PFSK-1 (cell line): ENCODE results near the gene UBE2QL1.

ENCODE experiments used
- FOXP2 ChIP-seq: optimal IDR thresholded peaks from 2 replicates; pipeline ENCODE3; 2011; ENCODE audit warnings: borderline replicate concordance, control low read depth, inconsistent platforms; ENCODE audit not compliant: insufficient read depth; ENCODE audit errors: extremely low read length, extremely low read depth
- POLR2AphosphoS5 ChIP-seq: IDR thresholded peaks from 2 replicates; pipeline ENCODE4 v1.6.1; 2012; ENCODE audit warnings: low read depth, mild to moderate bottlenecking, control low read depth, low read length, moderate library complexity
- SIN3A ChIP-seq: IDR thresholded peaks from 2 replicates; pipeline ENCODE4 v1.6.1; 2012; ENCODE audit warnings: mild to moderate bottlenecking, low read length, moderate library complexity, borderline replicate concordance; ENCODE audit not compliant: insufficient read depth
- TAF1 ChIP-seq: IDR thresholded peaks from 2 replicates; pipeline ENCODE4 v1.6.1; 2012; ENCODE audit warnings: low read length, control low read depth, borderline replicate concordance; ENCODE audit not compliant: insufficient read depth
- TF ChIP-seq, protein P1 (sequence below), 2 experiments: IDR thresholded peaks; 2 replicates each; pipeline versions ENCODE4 v1.6.1 to v1.8.0; 2011 to 2012; ENCODE audit warnings: low read depth in 2 of 2, low read length in 2 of 2, control low read depth in 1 of 2, inconsistent platforms in 1 of 2, mild to moderate bottlenecking in 1 of 2, moderate library complexity in 1 of 2; ENCODE audit not compliant: insufficient read depth in 1 of 2

Gene UBE2QL1

DNA sequence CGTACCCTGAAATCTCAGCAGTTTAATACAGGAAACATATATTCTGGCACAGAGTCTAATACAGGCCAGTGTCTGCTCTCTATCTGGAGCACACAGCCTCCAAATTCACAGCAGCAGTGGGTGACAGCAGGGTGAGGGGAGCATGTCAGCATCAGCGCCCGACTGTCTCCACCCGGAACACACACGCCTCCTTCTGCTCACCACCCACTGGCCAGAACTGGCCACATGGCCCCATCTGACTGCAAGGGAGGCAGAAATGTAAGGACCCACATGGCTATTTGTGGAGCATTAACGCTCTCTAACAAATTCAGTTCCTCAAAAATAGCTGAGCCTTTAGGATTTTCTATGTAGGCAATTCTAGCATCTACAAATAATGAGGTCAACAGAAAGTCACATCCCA, 24.6 kb downstream of the UBE2QL1 start:
- TF ChIP-seq FOXP2: no peak

DNA sequence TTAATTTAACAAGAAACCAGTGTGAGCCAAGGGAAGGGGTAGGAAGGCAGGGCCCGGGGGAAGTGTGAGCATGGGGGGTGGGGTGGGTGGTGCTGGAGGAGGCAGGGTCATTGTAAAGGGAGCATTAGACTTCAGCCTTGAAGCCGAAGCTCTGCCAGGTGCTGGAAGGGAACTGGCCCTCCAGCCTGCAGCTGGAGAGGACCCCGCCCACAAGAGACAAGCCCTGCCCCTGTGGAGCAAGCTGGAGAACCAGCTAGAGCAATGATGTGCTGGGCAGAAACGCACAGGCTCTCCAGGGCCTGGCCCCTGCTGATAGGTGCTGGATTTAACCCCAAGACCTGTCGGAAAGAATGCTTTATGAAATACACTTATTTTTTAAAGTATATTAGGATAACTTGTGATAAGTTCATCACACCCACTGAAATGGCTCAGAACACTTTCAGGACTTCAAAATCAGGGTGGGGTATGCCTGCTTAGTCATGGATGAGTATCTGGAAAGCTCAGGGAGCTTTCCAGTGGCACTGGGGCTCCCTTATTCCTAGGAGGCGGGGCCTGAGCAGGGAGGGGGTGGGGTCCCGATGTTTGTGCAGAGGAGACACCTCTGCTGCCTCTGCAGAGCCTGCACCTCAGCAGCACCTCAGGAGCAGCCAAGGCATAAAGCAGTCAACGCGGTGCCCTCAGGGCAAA, 27.1 kb downstream of the UBE2QL1 start:
- TF ChIP-seq FOXP2: no peak
- TF ChIP-seq POLR2AphosphoS5: no peak
- no peak for TF ChIP-seq SIN3A
- no peak for TF ChIP-seq TAF1
- TF ChIP-seq, protein P1, sequence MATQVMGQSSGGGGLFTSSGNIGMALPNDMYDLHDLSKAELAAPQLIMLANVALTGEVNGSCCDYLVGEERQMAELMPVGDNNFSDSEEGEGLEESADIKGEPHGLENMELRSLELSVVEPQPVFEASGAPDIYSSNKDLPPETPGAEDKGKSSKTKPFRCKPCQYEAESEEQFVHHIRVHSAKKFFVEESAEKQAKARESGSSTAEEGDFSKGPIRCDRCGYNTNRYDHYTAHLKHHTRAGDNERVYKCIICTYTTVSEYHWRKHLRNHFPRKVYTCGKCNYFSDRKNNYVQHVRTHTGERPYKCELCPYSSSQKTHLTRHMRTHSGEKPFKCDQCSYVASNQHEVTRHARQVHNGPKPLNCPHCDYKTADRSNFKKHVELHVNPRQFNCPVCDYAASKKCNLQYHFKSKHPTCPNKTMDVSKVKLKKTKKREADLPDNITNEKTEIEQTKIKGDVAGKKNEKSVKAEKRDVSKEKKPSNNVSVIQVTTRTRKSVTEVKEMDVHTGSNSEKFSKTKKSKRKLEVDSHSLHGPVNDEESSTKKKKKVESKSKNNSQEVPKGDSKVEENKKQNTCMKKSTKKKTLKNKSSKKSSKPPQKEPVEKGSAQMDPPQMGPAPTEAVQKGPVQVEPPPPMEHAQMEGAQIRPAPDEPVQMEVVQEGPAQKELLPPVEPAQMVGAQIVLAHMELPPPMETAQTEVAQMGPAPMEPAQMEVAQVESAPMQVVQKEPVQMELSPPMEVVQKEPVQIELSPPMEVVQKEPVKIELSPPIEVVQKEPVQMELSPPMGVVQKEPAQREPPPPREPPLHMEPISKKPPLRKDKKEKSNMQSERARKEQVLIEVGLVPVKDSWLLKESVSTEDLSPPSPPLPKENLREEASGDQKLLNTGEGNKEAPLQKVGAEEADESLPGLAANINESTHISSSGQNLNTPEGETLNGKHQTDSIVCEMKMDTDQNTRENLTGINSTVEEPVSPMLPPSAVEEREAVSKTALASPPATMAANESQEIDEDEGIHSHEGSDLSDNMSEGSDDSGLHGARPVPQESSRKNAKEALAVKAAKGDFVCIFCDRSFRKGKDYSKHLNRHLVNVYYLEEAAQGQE (IDR thresholded peaks at IDR 0.05; ENCODE audit: insufficient read depth in 1 of 2, low read depth in 2 of 2, low read length in 2 of 2): no peak

DNA sequence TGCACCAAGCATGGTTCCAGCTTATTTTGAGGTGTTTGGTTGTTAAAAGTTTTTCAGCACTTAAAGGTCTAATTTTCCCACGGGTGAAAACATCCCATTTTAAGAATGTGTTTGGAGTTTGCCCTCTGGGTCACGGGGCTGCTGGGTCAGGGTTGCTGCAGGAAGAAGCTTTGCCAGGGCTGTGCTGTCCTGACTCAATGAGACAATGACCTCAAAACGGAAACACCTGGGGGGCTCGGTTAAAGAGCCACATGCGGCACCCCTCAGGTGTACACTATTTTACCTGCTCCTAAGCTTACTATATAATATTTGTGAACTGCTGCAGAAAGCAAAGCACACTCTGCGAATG, 27.6 kb downstream of the UBE2QL1 start:
- TF ChIP-seq POLR2AphosphoS5: no peak
- TF ChIP-seq SIN3A: no peak
- TF ChIP-seq, protein P1 (IDR thresholded peaks at IDR 0.05; ENCODE audit: insufficient read depth in 1 of 2, low read depth in 2 of 2, low read length in 2 of 2): no peak
- TF ChIP-seq TAF1: no peak

DNA sequence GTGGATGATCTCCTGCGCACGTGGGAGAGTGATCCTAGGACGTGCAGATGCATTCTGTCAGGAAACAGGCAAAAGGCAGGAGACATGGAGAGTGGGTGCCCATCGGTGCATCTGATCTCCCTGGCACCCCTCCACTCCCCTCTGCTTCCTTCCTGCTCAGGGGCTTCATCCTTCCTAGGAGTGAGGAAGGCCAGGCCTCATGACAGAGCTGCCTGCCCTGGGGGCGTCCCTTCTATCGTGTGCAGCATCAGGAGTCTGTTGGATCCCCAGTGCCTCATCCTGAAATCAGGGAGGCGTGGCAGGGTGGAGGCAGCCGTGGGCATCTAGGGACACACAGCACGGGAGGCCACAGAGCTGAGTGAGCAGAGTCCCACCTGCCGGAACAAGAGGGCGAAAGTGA, 30.1 kb downstream of the UBE2QL1 start:
- TF ChIP-seq TAF1 (no peak), SIN3A (no peak), FOXP2 (no peak), POLR2AphosphoS5 (no peak)
- TF ChIP-seq, protein P1 (IDR thresholded peaks at IDR 0.05; ENCODE audit: insufficient read depth in 1 of 2, low read depth in 2 of 2, low read length in 2 of 2): no peak

DNA sequence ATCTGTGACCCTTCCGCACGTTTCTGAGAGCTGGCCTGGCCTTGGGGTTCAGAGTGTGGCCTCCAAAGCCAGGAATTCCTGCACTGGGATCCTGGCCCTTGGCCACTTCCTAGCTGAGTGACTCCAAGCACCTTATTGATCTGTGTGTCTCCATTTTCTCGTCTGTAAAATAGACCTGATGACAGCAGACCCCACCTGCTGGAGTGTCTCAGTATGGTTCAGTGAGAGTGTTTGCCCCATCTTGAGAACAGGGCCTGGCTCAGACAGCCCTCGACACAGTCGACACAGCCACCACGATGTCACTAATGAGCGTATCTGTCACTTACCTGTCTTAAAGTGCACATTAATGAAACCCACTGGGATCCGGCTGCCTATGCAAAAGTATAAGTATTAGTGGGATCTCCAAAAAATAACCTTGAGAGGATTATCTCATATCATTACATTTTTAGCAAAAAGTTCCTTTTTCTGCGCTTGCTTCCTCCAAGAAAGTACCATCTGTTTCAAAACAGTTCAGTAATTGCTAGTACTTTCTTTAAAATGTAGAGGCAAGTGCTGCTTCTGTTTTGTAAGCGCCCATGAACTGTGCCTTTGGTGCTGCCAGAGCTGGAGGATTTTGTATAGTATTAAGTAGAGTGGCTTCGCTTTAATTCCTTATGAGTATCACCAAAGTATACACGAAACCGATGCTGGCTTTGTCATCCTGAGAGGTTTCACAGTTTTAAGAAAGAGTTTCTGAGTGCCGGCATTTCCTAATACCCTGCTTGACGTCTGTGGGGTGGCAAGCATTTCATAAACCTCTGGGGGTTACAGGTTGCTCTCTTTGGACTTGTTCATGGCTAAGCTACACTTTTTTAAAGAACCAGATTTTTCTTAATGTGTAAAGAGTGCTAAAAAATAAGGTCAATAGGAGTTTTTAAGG, 31.7 kb downstream of the UBE2QL1 start:
- TF ChIP-seq TAF1 (no peak), SIN3A (no peak)
- TF ChIP-seq, protein P1 (IDR thresholded peaks at IDR 0.05; ENCODE audit: insufficient read depth in 1 of 2, low read depth in 2 of 2, low read length in 2 of 2): no peak
